HCT116 (cell line): ENCODE results near the gene TMEM135.

Source experiments
- CEBPB ChIP-seq: IDR thresholded peaks from 2 replicates; pipeline ENCODE4 v1.6.1; 2012; ENCODE audit warnings: low read depth
- POLR2AphosphoS5 ChIP-seq: IDR thresholded peaks from 2 replicates; pipeline ENCODE4 v1.6.1; 2011; ENCODE audit warnings: mild to moderate bottlenecking, low read depth, low read length, moderate library complexity
- YY1 ChIP-seq: IDR thresholded peaks from 2 replicates; pipeline ENCODE4 v1.6.1; 2011; ENCODE audit warnings: low read length, low read depth, moderate library complexity, mild to moderate bottlenecking; ENCODE audit not compliant: insufficient replicate concordance; ENCODE audit errors: extremely low read depth
- TF ChIP-seq, protein P1 (sequence below): IDR thresholded peaks from 2 replicates; pipeline ENCODE4 v1.6.1; 2012; ENCODE audit warnings: low read depth
- TF ChIP-seq, protein P2 (sequence below), 3 experiments: fragments of 200-600 bp in 1 of 3; sonication (generic) in 1 of 3; IDR thresholded peaks in 2 of 3; conservative IDR thresholded peaks in 1 of 3; 2 replicates each; pipeline ENCODE4 v1.5.1; 2012 to 2017; ENCODE audit warnings: low read depth in 2 of 3, low read length in 2 of 3, antibody characterized with exemption in 1 of 3, borderline replicate concordance in 1 of 3, control low read depth in 1 of 3, mild to moderate bottlenecking in 1 of 3, mixed read lengths in 1 of 3, mixed run types in 1 of 3, moderate library complexity in 1 of 3; ENCODE audit not compliant: insufficient read depth in 1 of 3

DNA sequence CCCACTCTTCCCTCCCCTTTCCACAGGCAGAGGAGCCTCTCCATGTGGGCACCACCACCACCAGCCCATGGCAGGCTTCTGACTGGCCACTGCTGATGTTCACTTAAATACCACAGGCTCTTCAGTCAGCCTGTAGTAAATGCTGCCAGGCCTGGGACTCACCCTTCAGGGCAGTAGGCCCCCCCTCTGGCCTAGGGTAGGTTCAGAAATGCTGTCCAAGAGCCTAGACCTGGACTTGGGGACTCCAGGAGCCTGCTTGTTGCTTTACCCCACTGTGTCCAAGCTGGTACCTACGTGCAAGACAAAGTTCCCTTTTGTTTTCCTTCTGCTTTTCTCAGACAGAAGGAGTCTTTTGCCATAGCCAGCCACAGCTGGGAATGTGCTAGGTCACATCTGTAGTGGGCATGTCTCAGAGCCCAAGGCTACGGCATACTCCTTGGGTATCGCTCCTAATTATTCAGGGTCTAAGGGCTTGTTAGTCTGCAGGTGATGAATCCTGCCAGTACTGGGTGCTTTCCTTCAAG, 38.6 kb downstream of the TMEM135 start:
- TF ChIP-seq, protein P1, sequence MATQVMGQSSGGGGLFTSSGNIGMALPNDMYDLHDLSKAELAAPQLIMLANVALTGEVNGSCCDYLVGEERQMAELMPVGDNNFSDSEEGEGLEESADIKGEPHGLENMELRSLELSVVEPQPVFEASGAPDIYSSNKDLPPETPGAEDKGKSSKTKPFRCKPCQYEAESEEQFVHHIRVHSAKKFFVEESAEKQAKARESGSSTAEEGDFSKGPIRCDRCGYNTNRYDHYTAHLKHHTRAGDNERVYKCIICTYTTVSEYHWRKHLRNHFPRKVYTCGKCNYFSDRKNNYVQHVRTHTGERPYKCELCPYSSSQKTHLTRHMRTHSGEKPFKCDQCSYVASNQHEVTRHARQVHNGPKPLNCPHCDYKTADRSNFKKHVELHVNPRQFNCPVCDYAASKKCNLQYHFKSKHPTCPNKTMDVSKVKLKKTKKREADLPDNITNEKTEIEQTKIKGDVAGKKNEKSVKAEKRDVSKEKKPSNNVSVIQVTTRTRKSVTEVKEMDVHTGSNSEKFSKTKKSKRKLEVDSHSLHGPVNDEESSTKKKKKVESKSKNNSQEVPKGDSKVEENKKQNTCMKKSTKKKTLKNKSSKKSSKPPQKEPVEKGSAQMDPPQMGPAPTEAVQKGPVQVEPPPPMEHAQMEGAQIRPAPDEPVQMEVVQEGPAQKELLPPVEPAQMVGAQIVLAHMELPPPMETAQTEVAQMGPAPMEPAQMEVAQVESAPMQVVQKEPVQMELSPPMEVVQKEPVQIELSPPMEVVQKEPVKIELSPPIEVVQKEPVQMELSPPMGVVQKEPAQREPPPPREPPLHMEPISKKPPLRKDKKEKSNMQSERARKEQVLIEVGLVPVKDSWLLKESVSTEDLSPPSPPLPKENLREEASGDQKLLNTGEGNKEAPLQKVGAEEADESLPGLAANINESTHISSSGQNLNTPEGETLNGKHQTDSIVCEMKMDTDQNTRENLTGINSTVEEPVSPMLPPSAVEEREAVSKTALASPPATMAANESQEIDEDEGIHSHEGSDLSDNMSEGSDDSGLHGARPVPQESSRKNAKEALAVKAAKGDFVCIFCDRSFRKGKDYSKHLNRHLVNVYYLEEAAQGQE: no peak
- TF ChIP-seq, protein P2, sequence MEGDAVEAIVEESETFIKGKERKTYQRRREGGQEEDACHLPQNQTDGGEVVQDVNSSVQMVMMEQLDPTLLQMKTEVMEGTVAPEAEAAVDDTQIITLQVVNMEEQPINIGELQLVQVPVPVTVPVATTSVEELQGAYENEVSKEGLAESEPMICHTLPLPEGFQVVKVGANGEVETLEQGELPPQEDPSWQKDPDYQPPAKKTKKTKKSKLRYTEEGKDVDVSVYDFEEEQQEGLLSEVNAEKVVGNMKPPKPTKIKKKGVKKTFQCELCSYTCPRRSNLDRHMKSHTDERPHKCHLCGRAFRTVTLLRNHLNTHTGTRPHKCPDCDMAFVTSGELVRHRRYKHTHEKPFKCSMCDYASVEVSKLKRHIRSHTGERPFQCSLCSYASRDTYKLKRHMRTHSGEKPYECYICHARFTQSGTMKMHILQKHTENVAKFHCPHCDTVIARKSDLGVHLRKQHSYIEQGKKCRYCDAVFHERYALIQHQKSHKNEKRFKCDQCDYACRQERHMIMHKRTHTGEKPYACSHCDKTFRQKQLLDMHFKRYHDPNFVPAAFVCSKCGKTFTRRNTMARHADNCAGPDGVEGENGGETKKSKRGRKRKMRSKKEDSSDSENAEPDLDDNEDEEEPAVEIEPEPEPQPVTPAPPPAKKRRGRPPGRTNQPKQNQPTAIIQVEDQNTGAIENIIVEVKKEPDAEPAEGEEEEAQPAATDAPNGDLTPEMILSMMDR (IDR thresholded peaks at IDR 0.05 in 2 of 3, conservative IDR thresholded peaks at IDR 0.05 in 1 of 3; ENCODE audit: borderline replicate concordance in 1 of 3, insufficient read depth in 1 of 3, low read depth in 2 of 3, low read length in 2 of 3): no peak
- TF ChIP-seq YY1 (no peak), POLR2AphosphoS5 (no peak), CEBPB (no peak)
